Activated T-cell treated with anti-CD3 and anti-CD28 coated beads, Interleukin-2, amount 50 U/mL, for 4 hours (primary cell): ENCODE results near the gene MRPL53. TPM values are rescaled to one million over a fixed set of nuclear protein-coding genes. Genes with fewer than 3 reads are reported as not detected.
"Not testable (repeated sequence)": the region's sequence is repeated elsewhere in the genome, so short reads cannot be mapped to it uniquely, and the experiment has no call there.

Source experiments
- ATAC-seq, 2 donors: fragments of 200-7000 bp; cut with Tn5 transposase; one replicate each; pipeline ENCODE4 v1.10.0; 2021
- DNase-seq: peaks from one replicate; pipeline ENCODE4 v3.0.0-alpha.2; 2020
- H3K27me3 Mint-ChIP-seq: one replicate; pipeline ENCODE4 v1.8.0; 2021; ENCODE audit warnings: low read depth, mixed read lengths
- H3K36me3 Mint-ChIP-seq: one replicate; pipeline ENCODE4 v1.8.0; 2022; ENCODE audit warnings: mixed read lengths; ENCODE audit not compliant: insufficient read depth
- H3K4me1 Mint-ChIP-seq: one replicate; pipeline ENCODE4 v1.8.0; 2021; ENCODE audit warnings: low read depth, mixed read lengths
- H3K4me3 Mint-ChIP-seq: one replicate; pipeline ENCODE4 v1.8.0; 2021; ENCODE audit warnings: mild to moderate bottlenecking, moderate library complexity, mixed read lengths
- H3K9me3 Mint-ChIP-seq: one replicate; pipeline ENCODE4 v1.8.0; 2021; ENCODE audit warnings: mixed read lengths
- total RNA-seq, 3 donors: library from RNA; stranded (reverse); gene quantifications; one replicate each; pipeline ENCODE4 v1.2.1, GENCODE V29; 2021

Gene MRPL53
- total RNA-seq, 3 donors from 2014 or later, result 105 to 106 (median 106) TPM

GRCh38 chr2:74474481-74474880 is 2.0 kb upstream of the MRPL53 start:
- peak overlapping the region; percentile 26 for H3K4me3 Mint-ChIP-seq
- ATAC-seq (no peak), DNase-seq (no peak)
- H3K27me3 Mint-ChIP-seq, result no peaks in the 10 kb centered on the region
- H3K36me3 Mint-ChIP-seq, result peaks cover 23% of the 10 kb centered on the region
- H3K9me3 Mint-ChIP-seq, result no peaks in the 10 kb centered on the region
- peaks cover 23% of the 10 kb centered on the region for H3K4me1 Mint-ChIP-seq

- H3K9me3 Mint-ChIP-seq, result no peaks in the 10 kb centered on the region
- peak in 1 of 2 donors; percentile 1 for ATAC-seq
- no peaks in the 10 kb centered on the region for H3K27me3 Mint-ChIP-seq
- peaks cover 20% of the 10 kb centered on the region for H3K4me1 Mint-ChIP-seq
- peak overlapping the region; percentile 99 for H3K4me3 Mint-ChIP-seq
- DNase-seq, result no peak
- peaks cover 19% of the 10 kb centered on the region for H3K36me3 Mint-ChIP-seq
These were observed 422 bp upstream of the MRPL53 start for GRCh38 chr2:74472945-74473258.

- Mint-ChIP-seq H3K9me3 (no peaks in the 10 kb centered on the region), H3K4me3 (peak overlapping the region; percentile 99), H3K4me1 (peaks cover 20% of the 10 kb centered on the region), H3K27me3 (no peaks in the 10 kb centered on the region), H3K36me3 (peaks cover 16% of the 10 kb centered on the region)
- ATAC-seq (peak in 1 of 2 donors; percentile 3), DNase-seq (no peak)
These were observed 981 bp downstream of the MRPL53 start for GRCh38 chr2:74471332-74472065.

- not testable (repeated sequence) for ATAC-seq, H3K27me3 Mint-ChIP-seq, DNase-seq, H3K9me3 Mint-ChIP-seq
- Mint-ChIP-seq H3K4me1 (peaks cover 23% of the 10 kb centered on the region), H3K4me3 (peak overlapping the region; percentile 64), H3K36me3 (peaks cover 15% of the 10 kb centered on the region)
These were observed 1.7 kb downstream of the MRPL53 start for GRCh38 chr2:74470742-74471141.

- ATAC-seq (peak; percentile 3 to 5), DNase-seq (no peak)
- Mint-ChIP-seq H3K9me3 (no peaks in the 10 kb centered on the region), H3K4me1 (peaks cover 28% of the 10 kb centered on the region), H3K4me3 (peak overlapping the region; percentile 96), H3K27me3 (no peaks in the 10 kb centered on the region), H3K36me3 (peaks cover 11% of the 10 kb centered on the region)
These were observed 8.1 kb downstream of the MRPL53 start for GRCh38 chr2:74464406-74464805.

GRCh38 chr2:74462786-74463105 is 9.7 kb downstream of the MRPL53 start:
- Mint-ChIP-seq H3K9me3 (no peaks in the 10 kb centered on the region), H3K36me3 (peaks cover 11% of the 10 kb centered on the region), H3K27me3 (no peaks in the 10 kb centered on the region), H3K4me1 (peaks cover 39% of the 10 kb centered on the region), H3K4me3 (peak overlapping the region; percentile 35)
- DNase-seq, result no peak
- ATAC-seq, result no peak

GRCh38 chr2:74462054-74462785 is 10.3 kb downstream of the MRPL53 start:
- H3K9me3 Mint-ChIP-seq, result no peaks in the 10 kb centered on the region
- no peak for ATAC-seq
- no peak overlapping the region for H3K4me3 Mint-ChIP-seq
- DNase-seq, result no peak
- no peaks in the 10 kb centered on the region for H3K27me3 Mint-ChIP-seq
- H3K36me3 Mint-ChIP-seq, result peaks cover 12% of the 10 kb centered on the region
- peaks cover 42% of the 10 kb centered on the region for H3K4me1 Mint-ChIP-seq

GRCh38 chr2:74461187-74462053 is 11.1 kb downstream of the MRPL53 start:
- ATAC-seq, result no peak
- DNase-seq, result no peak
- H3K27me3 Mint-ChIP-seq, result no peaks in the 10 kb centered on the region
- H3K4me3 Mint-ChIP-seq, result no peak overlapping the region
- H3K36me3 Mint-ChIP-seq, result peaks cover 14% of the 10 kb centered on the region
- peaks cover 49% of the 10 kb centered on the region for H3K4me1 Mint-ChIP-seq
- no peaks in the 10 kb centered on the region for H3K9me3 Mint-ChIP-seq

- not testable (repeated sequence) for ATAC-seq, DNase-seq, H3K9me3 Mint-ChIP-seq, H3K27me3 Mint-ChIP-seq
- Mint-ChIP-seq H3K36me3 (peaks cover 23% of the 10 kb centered on the region), H3K4me1 (peaks cover 53% of the 10 kb centered on the region), H3K4me3 (peak overlapping the region; percentile 100)
These were observed 12.3 kb downstream of the MRPL53 start for GRCh38 chr2:74460187-74460586.

GRCh38 chr2:74459503-74460118 is 12.9 kb downstream of the MRPL53 start:
- H3K4me3 Mint-ChIP-seq, result peak overlapping the region; percentile 100
- not testable (repeated sequence) for H3K27me3 Mint-ChIP-seq, ATAC-seq, H3K9me3 Mint-ChIP-seq, DNase-seq
- H3K36me3 Mint-ChIP-seq, result peaks cover 26% of the 10 kb centered on the region
- peaks cover 59% of the 10 kb centered on the region for H3K4me1 Mint-ChIP-seq

- peak overlapping the region; percentile 100 for H3K4me3 Mint-ChIP-seq
- H3K9me3 Mint-ChIP-seq, result no peaks in the 10 kb centered on the region
- H3K27me3 Mint-ChIP-seq, result no peaks in the 10 kb centered on the region
- H3K36me3 Mint-ChIP-seq, result peaks cover 26% of the 10 kb centered on the region
- DNase-seq, result no peak
- peaks cover 60% of the 10 kb centered on the region for H3K4me1 Mint-ChIP-seq
- no peak for ATAC-seq
These were observed 13.5 kb downstream of the MRPL53 start for GRCh38 chr2:74458938-74459363.

GRCh38 chr2:74458132-74458937 is 14.1 kb downstream of the MRPL53 start, which contains the start of gene WBP1:
WBP1 (plus strand) TSS chr2:74458438; CDS start chr2:74458603, 165 bp downstream.
- no peaks in the 10 kb centered on the region for H3K27me3 Mint-ChIP-seq
- peaks cover 58% of the 10 kb centered on the region for H3K4me1 Mint-ChIP-seq
- ATAC-seq (peak; percentile 84 to 85), DNase-seq (peak; percentile 97)
- H3K4me3 Mint-ChIP-seq, result peak within 1 kb of the TSS; percentile 100
- H3K36me3 Mint-ChIP-seq, result peaks cover 26% of the 10 kb centered on the region
- H3K9me3 Mint-ChIP-seq, result no peaks in the 10 kb centered on the region

GRCh38 chr2:74457549-74458131 is 14.8 kb downstream of the MRPL53 start:
- peak; percentile 34 for ATAC-seq
- H3K4me3 Mint-ChIP-seq, result peak overlapping the region; percentile 100

More at GRCh38 chr2:74457549-74458131, 14.8 kb downstream of the MRPL53 start:
- peaks cover 60% of the 10 kb centered on the region for H3K4me1 Mint-ChIP-seq
- H3K36me3 Mint-ChIP-seq, result peaks cover 23% of the 10 kb centered on the region
- H3K9me3 Mint-ChIP-seq, result no peaks in the 10 kb centered on the region
- H3K27me3 Mint-ChIP-seq, result no peaks in the 10 kb centered on the region
- peak; percentile 79 for DNase-seq
